HG03469 (cell line): Measurements from ENCODE around the gene RAVER2.
"Not testable (repeated sequence)": the region's sequence is repeated elsewhere in the genome, so short reads cannot be mapped to it uniquely, and the experiment has no call there.

Source experiments
- ATAC-seq: cut with Tn5 transposase; IDR thresholded peaks from one replicate; pipeline ENCODE4 v1.9.1; 2021; ENCODE audit warnings: mild to moderate bottlenecking, moderate library complexity, moderate number of reproducible peaks; ENCODE audit not compliant: unreplicated experiment

RAVER2 gene

GRCh38 chr1:64744492-64745180 is at the start of gene RAVER2:
Gene RAVER2 (plus strand): TSS chr1:64745075. CDS start chr1:64745173, 98 bp downstream.
- ATAC-seq, result no peak

- no peak for ATAC-seq
Measured at GRCh38 chr1:64696879-64697278, 48.0 kb upstream of the RAVER2 start.

GRCh38 chr1:64699327-64699726 is 45.5 kb upstream of the RAVER2 start:
- ATAC-seq, result no peak

- no peak for ATAC-seq
Measured at GRCh38 chr1:64701071-64701470, 43.8 kb upstream of the RAVER2 start.

GRCh38 chr1:64701886-64702285 is 43.0 kb upstream of the RAVER2 start:
- no peak for ATAC-seq

- ATAC-seq, result not testable (repeated sequence)
Measured at GRCh38 chr1:64702670-64703069, 42.2 kb upstream of the RAVER2 start.

- ATAC-seq, result no peak
Measured at GRCh38 chr1:64703600-64703999, 41.3 kb upstream of the RAVER2 start.

GRCh38 chr1:64705591-64705990 is 39.3 kb upstream of the RAVER2 start:
- no peak for ATAC-seq

- ATAC-seq, result no peak
Measured at GRCh38 chr1:64711266-64711665, 33.6 kb upstream of the RAVER2 start.

- no peak for ATAC-seq
Measured at GRCh38 chr1:64712049-64712448, 32.8 kb upstream of the RAVER2 start.

- ATAC-seq, result no peak
Measured at GRCh38 chr1:64715186-64715585, 29.7 kb upstream of the RAVER2 start.

GRCh38 chr1:64721135-64721534 is 23.7 kb upstream of the RAVER2 start:
- ATAC-seq, result no peak

GRCh38 chr1:64721576-64722145 is 23.2 kb upstream of the RAVER2 start:
- no peak for ATAC-seq

- no peak for ATAC-seq
Measured at GRCh38 chr1:64727861-64728260, 17.0 kb upstream of the RAVER2 start.

- no peak for ATAC-seq
Measured at GRCh38 chr1:64733581-64734286, 11.1 kb upstream of the RAVER2 start.

- ATAC-seq, result no peak
Measured at GRCh38 chr1:64734287-64734652, 10.6 kb upstream of the RAVER2 start.

GRCh38 chr1:64740687-64741086 is 4.2 kb upstream of the RAVER2 start:
- ATAC-seq, result not testable (repeated sequence)

- ATAC-seq, result no peak
Measured at GRCh38 chr1:64743954-64744491, 852 bp upstream of the RAVER2 start.

- no peak for ATAC-seq
Measured at GRCh38 chr1:64745181-64745985, 508 bp downstream of the RAVER2 start.

GRCh38 chr1:64745986-64746940 is 1.4 kb downstream of the RAVER2 start:
- ATAC-seq, result no peak
